Sigmoid colon (tissue), 7 donors: Measurements from ENCODE around the gene GRM5. TPM values are rescaled to one million over a fixed set of nuclear protein-coding genes. Genes with fewer than 3 reads are reported as not detected.
A peak's percentile ranks its signal among the peaks of the same experiment; 100 is the strongest.

Source experiments
- DNase-seq: peaks from one replicate; pipeline ENCODE4 v3.0.0-alpha.2; 2019
- H3K27ac ChIP-seq, 4 donors: fragments of 200-600 bp; sonication (generic); one replicate each; pipeline ENCODE4 v1.5.1; 2016 to 2019; ENCODE audit warnings: mild to moderate bottlenecking in 1 of 4
- H3K27me3 ChIP-seq, 3 donors: fragments of 200-600 bp; sonication (generic); one replicate each; pipeline ENCODE4 v1.5.1; 2019; ENCODE audit warnings: mild to moderate bottlenecking in 1 of 3
- H3K36me3 ChIP-seq, 4 donors: fragments of 200-600 bp; sonication (generic); one replicate each; pipeline ENCODE4 v1.5.1; 2016 to 2019
- H3K4me1 ChIP-seq, 4 donors: fragments of 200-600 bp; sonication (generic); one replicate each; pipeline ENCODE4 v1.5.1; 2017 to 2019
- H3K4me3 ChIP-seq, 4 donors: fragments of 200-600 bp; sonication (generic); one replicate each; pipeline ENCODE4 v1.5.1; 2017 to 2019; ENCODE audit warnings: mild to moderate bottlenecking in 2 of 4, moderate library complexity in 1 of 4
- H3K9me3 ChIP-seq, 4 donors: fragments of 200-600 bp in 3 of 4; sonication (generic) in 3 of 4; one replicate each; pipeline versions ENCODE4 v1.5.1 to v1.6.1; 2013 to 2019
- CTCF ChIP-seq, 4 experiments: fragments of 450-650 bp in 3 of 4; fragments of 200-600 bp in 1 of 4; IDR thresholded peaks; one replicate each; pipeline ENCODE4 v1.5.1; 2016 to 2019; ENCODE audit warnings: antibody characterized with exemption in 4 of 4, mild to moderate bottlenecking in 3 of 4, moderate library complexity in 2 of 4
- EP300 ChIP-seq, 4 donors: sonication (generic); formaldehyde crosslinking; IDR thresholded peaks; one replicate each; pipeline ENCODE4 v1.6.1; 2017; ENCODE audit warnings: antibody characterized with exemption in 4 of 4
- POLR2A ChIP-seq, 2 donors: fragments of 450-650 bp; IDR thresholded peaks; one replicate each; pipeline ENCODE4 v1.6.1; 2016; ENCODE audit warnings: antibody characterized with exemption in 2 of 2, mild to moderate bottlenecking in 2 of 2, moderate library complexity in 2 of 2
- POLR2AphosphoS5 ChIP-seq, 4 donors: sonication (generic); formaldehyde crosslinking; IDR thresholded peaks; one replicate each; pipeline ENCODE4 v1.6.1; 2017; ENCODE audit warnings: antibody characterized with exemption in 4 of 4
- WGBS, 2 donors: extraction: QIAGEN DNeasy Blood & Tissue Kit; methylation state at CpG; one replicate each; pipeline ENCODE4 v1.1.7; 2013; 5-methylcytosine and 5-hydroxymethylcytosine counted together
- intact Hi-C: fragments of 100-400 bp; cut with DNase I; formaldehyde crosslinking; loops from one replicate; pipeline ENCODE4 v1.15.1; 2023
- polyA plus RNA-seq, 3 donors: library from polyadenylated mRNA; stranded (reverse); fragments of 200-250 nt; gene quantifications; one replicate each; pipeline ENCODE4 v1.2.3, GENCODE V29; 2013
- total RNA-seq, 4 donors: library from RNA; depleted of rRNA; stranded (reverse); fragments of >200 nt; gene quantifications; one replicate each; pipeline ENCODE4 v1.1.0, GENCODE V29; 2016
- donor health status: healthy with polysubstance abuse.
- donor health status: Bipolar disorder and iron deficiency.
- donor health status: healthy.

The GRM5 gene
- total and polyA plus RNA-seq, 7 donors: under 0.01 to 0.49 TPM; not detected in 5

GRCh38 chr11:88508759-88509581 lies 556.8 kb downstream of the GRM5 start:
- Histone ChIP-seq H3K4me3 (peak overlapping the region; percentile 17 to 46 (median 37)), H3K36me3 (no peaks in the 10 kb centered on the region), H3K9me3 (no peaks in the 10 kb centered on the region), H3K27ac (no peak overlapping the region), H3K27me3 (peaks cover 0 to 35% (median 4%) of the 10 kb centered on the region in 3 donors), H3K4me1 (peaks cover 0 to 10% (median 3%) of the 10 kb centered on the region in 4 donors)
- no peak for DNase-seq
- no peak for TF ChIP-seq CTCF (IDR thresholded peaks at IDR 0.05)
- TF ChIP-seq POLR2A (IDR thresholded peaks at IDR 0.05): no peak
- TF ChIP-seq POLR2AphosphoS5 (IDR thresholded peaks at IDR 0.05): no peak
- no peak for TF ChIP-seq EP300 (IDR thresholded peaks at IDR 0.05)
- 7% methylated on average over 84 of the region's 84 CpGs for WGBS, 2 donors
- intact Hi-C loops: no loop called here

GRCh38 chr11:88508418-88508758 lies 557.4 kb downstream of the GRM5 start:
- Histone ChIP-seq H3K4me1 (peaks cover 0 to 10% (median 3%) of the 10 kb centered on the region in 4 donors), H3K36me3 (no peaks in the 10 kb centered on the region), H3K4me3 (peak overlapping the region in 3 of 4 donors; percentile 33 to 46 (median 41)), H3K27me3 (peaks cover 0 to 35% (median 4%) of the 10 kb centered on the region in 3 donors), H3K27ac (no peak overlapping the region), H3K9me3 (no peaks in the 10 kb centered on the region)
- DNase-seq: no peak
- WGBS, 2 donors: 9 to 22% methylated on average over 23 of the region's 23 CpGs
- intact Hi-C loops: no loop called here
- no peak for TF ChIP-seq POLR2AphosphoS5 (IDR thresholded peaks at IDR 0.05)
- no peak for TF ChIP-seq CTCF (IDR thresholded peaks at IDR 0.05)
- no peak for TF ChIP-seq EP300 (IDR thresholded peaks at IDR 0.05)
- TF ChIP-seq POLR2A (IDR thresholded peaks at IDR 0.05): no peak

- 42 to 68% methylated on average over 11 of the region's 11 CpGs for WGBS, 2 donors
These were observed 557.9 kb downstream of the GRM5 start for GRCh38 chr11:88507771-88508417.

GRCh38 chr11:88501541-88501940 lies 564.2 kb downstream of the GRM5 start:
- intact Hi-C loops: no loop called here
- DNase-seq: no peak
- TF ChIP-seq CTCF (IDR thresholded peaks at IDR 0.05) (no peak), POLR2A (IDR thresholded peaks at IDR 0.05) (no peak), POLR2AphosphoS5 (IDR thresholded peaks at IDR 0.05) (no peak), EP300 (IDR thresholded peaks at IDR 0.05) (no peak)
- Histone ChIP-seq H3K9me3 (no peaks in the 10 kb centered on the region), H3K27me3 (no peaks in the 10 kb centered on the region), H3K4me1 (no peaks in the 10 kb centered on the region), H3K36me3 (no peaks in the 10 kb centered on the region), H3K27ac (no peak overlapping the region), H3K4me3 (no peak overlapping the region)
- WGBS, 2 donors: 63 to 69% methylated on average over 2 of the region's 2 CpGs

More at GRCh38 chr11:88507771-88508417, 557.9 kb downstream of the GRM5 start:
- intact Hi-C loops: no loop called here
- H3K27me3 ChIP-seq: peaks cover 0 to 35% (median 4%) of the 10 kb centered on the region in 3 donors
- no peak overlapping the region for H3K4me3 ChIP-seq
- no peaks in the 10 kb centered on the region for H3K36me3 ChIP-seq
- H3K27ac ChIP-seq: no peak overlapping the region
- DNase-seq: no peak
- peaks cover 0 to 10% (median 3%) of the 10 kb centered on the region in 4 donors for H3K4me1 ChIP-seq
- no peaks in the 10 kb centered on the region for H3K9me3 ChIP-seq
- TF ChIP-seq CTCF (IDR thresholded peaks at IDR 0.05) (no peak), POLR2AphosphoS5 (IDR thresholded peaks at IDR 0.05) (no peak), EP300 (IDR thresholded peaks at IDR 0.05) (no peak), POLR2A (IDR thresholded peaks at IDR 0.05) (no peak)
